A673 (cell line): ENCODE results near the gene TEK.

Experiments
- CTCF ChIP-seq: fragments of 300-800, 200-600 bp; sonication (generic); conservative IDR thresholded peaks from 2 replicates; pipeline ENCODE4 v1.5.1; 2017; ENCODE audit warnings: low read depth, mild to moderate bottlenecking, antibody characterized with exemption, low read length, moderate library complexity, mixed read lengths
- EZH2 ChIP-seq: fragments of 200-600 bp; sonication (generic); IDR thresholded peaks from 2 replicates; pipeline ENCODE4 v1.6.1; 2017; ENCODE audit warnings: borderline replicate concordance, low read depth, mild to moderate bottlenecking, mixed read lengths, antibody characterized with exemption, low read length; ENCODE audit not compliant: poor library complexity, severe bottlenecking

GRCh38 chr9:27181381-27181780 is 72.4 kb downstream of the TEK start:
- TF ChIP-seq CTCF (no peak), EZH2 (no peak)
